Suppressor macrophage (primary cell): Measurements from ENCODE around the gene AMER1.
"Not testable (repeated sequence)": the region's sequence is repeated elsewhere in the genome, so short reads cannot be mapped to it uniquely, and the experiment has no call there.

ENCODE experiments used
- DNase-seq, 4 experiments: peaks; one replicate each; pipeline ENCODE4 v3.0.0-alpha.2; 2020 to 2022
- total RNA-seq, 17 experiments: gene quantifications; one replicate each; lab custom pipeline; 2026; ENCODE audit warnings: mixed read lengths in 6 of 17, inconsistent platforms in 3 of 17; lab: John Stamatoyannopoulos, UW

The AMER1 gene
- 2.2 to 12.8 (median 5.9) reads per million in 17 experiments for total RNA-seq

- DNase-seq: peak in 3 of 4 experiments; percentile 58 to 78 (median 67)
Observed at GRCh38 chrX:64205441-64205734, at the start of gene AMER1. Gene AMER1, minus strand, starts transcription at chrX:64205708. Its CDS starts 12,422 bp downstream, at chrX:64193286.

- DNase-seq: no peak
Observed at GRCh38 chrX:64230123-64230970, 24.8 kb upstream of the AMER1 start, which contains the start of gene ASB12. Gene ASB12, minus strand, starts transcription at chrX:64230607. Its CDS starts 4,957 bp downstream, at chrX:64225650.

- no peak for DNase-seq
Observed at GRCh38 chrX:64229154-64229553, 23.6 kb upstream of the AMER1 start.

GRCh38 chrX:64218023-64218422 is 12.5 kb upstream of the AMER1 start:
- DNase-seq: no peak

GRCh38 chrX:64213989-64214388 is 8.5 kb upstream of the AMER1 start:
- not testable (repeated sequence) for DNase-seq

- DNase-seq: peak in 1 of 4 experiments; percentile 0
Observed at GRCh38 chrX:64206556-64207162, 1.2 kb upstream of the AMER1 start.

- DNase-seq: peak; percentile 91 to 95 (median 92)
Observed at GRCh38 chrX:64205735-64206501, 410 bp upstream of the AMER1 start.

- peak; percentile 24 to 59 (median 39) for DNase-seq
Observed at GRCh38 chrX:64204701-64205440, 637 bp downstream of the AMER1 start.

GRCh38 chrX:64204252-64204651 is 1.3 kb downstream of the AMER1 start:
- no peak for DNase-seq

GRCh38 chrX:64202808-64203325 is 2.6 kb downstream of the AMER1 start:
- no peak for DNase-seq

GRCh38 chrX:64198036-64198435 is 7.5 kb downstream of the AMER1 start:
- DNase-seq: no peak

GRCh38 chrX:64196606-64197005 is 8.9 kb downstream of the AMER1 start:
- no peak for DNase-seq

GRCh38 chrX:64195862-64196261 is 9.6 kb downstream of the AMER1 start:
- no peak for DNase-seq

- no peak for DNase-seq
Observed at GRCh38 chrX:64192673-64193072, 12.8 kb downstream of the AMER1 start.

GRCh38 chrX:64192040-64192439 is 13.5 kb downstream of the AMER1 start:
- no peak for DNase-seq

- no peak for DNase-seq
Observed at GRCh38 chrX:64191281-64192010, 14.1 kb downstream of the AMER1 start.

GRCh38 chrX:64190136-64190740 is 15.3 kb downstream of the AMER1 start:
- DNase-seq: no peak

- DNase-seq: no peak
Observed at GRCh38 chrX:64188901-64189300, 16.6 kb downstream of the AMER1 start.

- no peak for DNase-seq
Observed at GRCh38 chrX:64187762-64188150, 17.8 kb downstream of the AMER1 start.

GRCh38 chrX:64186974-64187761 is 18.3 kb downstream of the AMER1 start:
- DNase-seq: no peak
